ENCODE data around the gene HIC1. TPM values are rescaled to one million over a fixed set of nuclear protein-coding genes. Genes with fewer than 3 reads are reported as not detected.

Gene HIC1
- total and polyA plus RNA-seq, 2 experiments from 2014 or later = 9.4 to 10.2 TPM

- no peak overlapping the region for H3K27ac ChIP-seq
- no peak overlapping the region for H3K4me3 ChIP-seq
- DNase-seq (ENCODE audit: low spot score) = no peak
- no peaks in the 10 kb centered on the region for H3K36me3 ChIP-seq (replicated peaks; ENCODE audit: insufficient read depth, low read depth)
- no peak for TF ChIP-seq CTCF (IDR thresholded peaks at IDR 0.05; ENCODE audit: poor library complexity)
- no peak for TF ChIP-seq EZH2phosphoT487 (IDR thresholded peaks at IDR 0.05; ENCODE audit: low read depth, severe bottlenecking, unreplicated experiment)
- peak; percentile 77 for TF ChIP-seq EZH2 (IDR thresholded peaks at IDR 0.05; ENCODE audit: borderline replicate concordance)
- WGBS (ENCODE audit: low lambda C conversion rate, missing lambda C conversion rate) = 20% methylated on average over 50 of the region's 81 CpGs
- peaks cover 4% of the 10 kb centered on the region for H4K20me1 ChIP-seq (ENCODE audit: insufficient read depth, poor library complexity, severe bottlenecking)
- peaks cover 4% of the 10 kb centered on the region for H3K79me2 ChIP-seq
- no peaks in the 10 kb centered on the region for H3K9me3 ChIP-seq (ENCODE audit: low read depth)
- H3K4me1 ChIP-seq (ENCODE audit: insufficient read depth) = peaks cover 28% of the 10 kb centered on the region
- peak overlapping the region; percentile 99 for H3K4me2 ChIP-seq
- peaks cover 56% of the 10 kb centered on the region for H3K27me3 ChIP-seq
- H3K9me2 ChIP-seq (replicated peaks; ENCODE audit: insufficient read depth) = no peaks in the 10 kb centered on the region
- no peak overlapping the region for H2AFZ ChIP-seq
Measured at GRCh38 chr17:2057175-2057759, 2.4 kb downstream of the HIC1 start.

GRCh38 chr17:2057760-2058585 lies 3.1 kb downstream of the HIC1 start:
- TF ChIP-seq EZH2 (IDR thresholded peaks at IDR 0.05; ENCODE audit: borderline replicate concordance) (no peak), CTCF (IDR thresholded peaks at IDR 0.05; ENCODE audit: poor library complexity) (no peak), EZH2phosphoT487 (IDR thresholded peaks at IDR 0.05; ENCODE audit: low read depth, severe bottlenecking, unreplicated experiment) (no peak)
- Histone ChIP-seq H3K27me3 (peaks cover 56% of the 10 kb centered on the region), H3K9me2 (replicated peaks; ENCODE audit: insufficient read depth) (no peaks in the 10 kb centered on the region), H3K79me2 (peaks cover 4% of the 10 kb centered on the region), H3K36me3 (replicated peaks; ENCODE audit: insufficient read depth, low read depth) (no peaks in the 10 kb centered on the region), H2AFZ (no peak overlapping the region), H4K20me1 (ENCODE audit: insufficient read depth, poor library complexity, severe bottlenecking) (peaks cover 4% of the 10 kb centered on the region), H3K27ac (no peak overlapping the region), H3K9me3 (ENCODE audit: low read depth) (no peaks in the 10 kb centered on the region), H3K4me1 (ENCODE audit: insufficient read depth) (peaks cover 35% of the 10 kb centered on the region), H3K4me3 (no peak overlapping the region), H3K4me2 (peak overlapping the region; percentile 99)
- no peak for DNase-seq (ENCODE audit: low spot score)
- 74% methylated on average over 82 of the region's 98 CpGs for WGBS (ENCODE audit: low lambda C conversion rate, missing lambda C conversion rate)

- Histone ChIP-seq H3K36me3 (replicated peaks; ENCODE audit: insufficient read depth, low read depth) (no peaks in the 10 kb centered on the region), H3K27me3 (peaks cover 48% of the 10 kb centered on the region), H3K4me3 (no peak overlapping the region), H3K27ac (no peak overlapping the region), H3K9me2 (replicated peaks; ENCODE audit: insufficient read depth) (no peaks in the 10 kb centered on the region), H3K79me2 (peaks cover 4% of the 10 kb centered on the region), H2AFZ (no peak overlapping the region), H3K4me2 (peak overlapping the region; percentile 99), H4K20me1 (ENCODE audit: insufficient read depth, poor library complexity, severe bottlenecking) (peaks cover 4% of the 10 kb centered on the region), H3K4me1 (ENCODE audit: insufficient read depth) (peaks cover 37% of the 10 kb centered on the region), H3K9me3 (ENCODE audit: low read depth) (no peaks in the 10 kb centered on the region)
- DNase-seq (ENCODE audit: low spot score) = peak; percentile 63
- no peak for TF ChIP-seq EZH2 (IDR thresholded peaks at IDR 0.05; ENCODE audit: borderline replicate concordance)
- peak; percentile 51 for TF ChIP-seq CTCF (IDR thresholded peaks at IDR 0.05; ENCODE audit: poor library complexity)
- no peak for TF ChIP-seq EZH2phosphoT487 (IDR thresholded peaks at IDR 0.05; ENCODE audit: low read depth, severe bottlenecking, unreplicated experiment)
- 51% methylated on average over 47 of the region's 78 CpGs for WGBS (ENCODE audit: low lambda C conversion rate, missing lambda C conversion rate)
Measured at GRCh38 chr17:2058586-2059546, 4.0 kb downstream of the HIC1 start.
